NB4 (cell line): ENCODE measurements around the gene RGS7BP.

ENCODE experiments used
- DNase-seq: peaks from one replicate; pipeline ENCODE4 v3.0.0; 2010; ENCODE audit warnings: low read depth
- H3K4me3 ChIP-seq: one replicate; pipeline ENCODE4 v1.5.1; 2011; ENCODE audit warnings: mild to moderate bottlenecking, low read depth, low read length, moderate library complexity
- CTCF ChIP-seq: IDR thresholded peaks from one replicate; pipeline ENCODE4 v1.5.1; 2012; ENCODE audit warnings: low read depth, low read length
- MAX ChIP-seq: IDR thresholded peaks from 2 replicates; pipeline ENCODE4 v1.6.1; 2011; ENCODE audit warnings: low read depth, low read length
- MYC ChIP-seq: IDR thresholded peaks from 2 replicates; pipeline ENCODE4 v1.6.1; 2011; ENCODE audit warnings: low read depth, low read length
- POLR2A ChIP-seq: IDR thresholded peaks from 2 replicates; pipeline ENCODE4 v1.6.1; 2011; ENCODE audit warnings: mild to moderate bottlenecking; ENCODE audit not compliant: insufficient read length; ENCODE audit errors: extremely low read depth

The RGS7BP gene

GRCh38 chr5:64487283-64487682 is 18.5 kb upstream of the RGS7BP start:
- no peak for TF ChIP-seq POLR2A
- no peak for TF ChIP-seq CTCF
- TF ChIP-seq MYC = no peak
- TF ChIP-seq MAX = no peak
- no peak for DNase-seq
- no peak overlapping the region for H3K4me3 ChIP-seq

- DNase-seq = no peak
- TF ChIP-seq CTCF (no peak), MAX (no peak), MYC (no peak), POLR2A (no peak)
- H3K4me3 ChIP-seq = no peak overlapping the region
Measured at GRCh38 chr5:64489857-64490256, 16.0 kb upstream of the RGS7BP start.

- TF ChIP-seq MAX (no peak), POLR2A (no peak), CTCF (no peak), MYC (no peak)
- no peak for DNase-seq
- H3K4me3 ChIP-seq = no peak overlapping the region
Measured at GRCh38 chr5:64497386-64497785, 8.4 kb upstream of the RGS7BP start.

GRCh38 chr5:64502196-64502595 is 3.6 kb upstream of the RGS7BP start:
- no peak for TF ChIP-seq POLR2A
- TF ChIP-seq MYC = no peak
- no peak for TF ChIP-seq CTCF
- TF ChIP-seq MAX = no peak
- no peak overlapping the region for H3K4me3 ChIP-seq
- no peak for DNase-seq

GRCh38 chr5:64506567-64507263 is 900 bp downstream of the RGS7BP start:
- no peak for TF ChIP-seq CTCF
- TF ChIP-seq POLR2A = no peak
- no peak for TF ChIP-seq MAX
- no peak for TF ChIP-seq MYC
- no peak for DNase-seq
- no peak overlapping the region for H3K4me3 ChIP-seq
